ENCODE data around the gene ANO1. TPM values are rescaled to one million over a fixed set of nuclear protein-coding genes. Genes with fewer than 3 reads are reported as not detected.

The ANO1 gene
- polyA plus RNA-seq, 1 of the 3 experiments (the other 2 are of a cell fraction), result not detected

- Histone ChIP-seq H3K9me3 (no peaks in the 10 kb centered on the region), H3K79me2 (ENCODE audit: insufficient read depth) (no peaks in the 10 kb centered on the region), H3K9me2 (no peaks in the 10 kb centered on the region), H3K27ac (ENCODE audit: low read depth in 2 of 2, low read length in 1 of 2) (no peak overlapping the region), H4K20me1 (ENCODE audit: insufficient read depth) (no peaks in the 10 kb centered on the region), H3F3A (replicated peaks; ENCODE audit: insufficient read depth) (no peaks in the 10 kb centered on the region), H3K4me2 (no peak overlapping the region), H3K36me3 (replicated peaks in 1 of 2; ENCODE audit: control insufficient read depth in 1 of 2, insufficient read depth in 2 of 2, low read length in 1 of 2) (no peaks in the 10 kb centered on the region), H3K27me3 (ENCODE audit: insufficient read depth) (0 out of 2 replicates have a peak, but pooled peaks cover 13% of the 10 kb centered on the region), H3K4me1 (ENCODE audit: control insufficient read depth in 1 of 2, insufficient read depth in 2 of 2, low read depth in 1 of 2, low read length in 1 of 2) (peaks cover 0 to 9% of the 10 kb centered on the region in 2 experiments; a peak in 1 of 4 replicates), H3K4me3 (ENCODE audit: low read depth in 2 of 2, low read length in 1 of 2) (no peak overlapping the region), H2AFZ (ENCODE audit: low read depth) (no peak overlapping the region), H3K9ac (no peak overlapping the region)
- DNase-seq, result no peak
- ChIA-PET POLR2A (no interaction called here), CTCF (interaction anchor here (1.2 kb wide), 1 partner anchor 110 kb away, joined by 4 read pairs; no protein-coding TSS in a partner anchor)
- no peak for TF ChIP-seq RXRA (IDR thresholded peaks at IDR 0.05; ENCODE audit: borderline replicate concordance, low read depth)
- WGBS (ENCODE audit: low lambda C conversion rate), result 50% methylated on average over 14 of the region's 30 CpGs
These were observed 8.0 kb downstream of the ANO1 start for GRCh38 chr11:70085815-70086769.

- TF ChIP-seq, protein P1, sequence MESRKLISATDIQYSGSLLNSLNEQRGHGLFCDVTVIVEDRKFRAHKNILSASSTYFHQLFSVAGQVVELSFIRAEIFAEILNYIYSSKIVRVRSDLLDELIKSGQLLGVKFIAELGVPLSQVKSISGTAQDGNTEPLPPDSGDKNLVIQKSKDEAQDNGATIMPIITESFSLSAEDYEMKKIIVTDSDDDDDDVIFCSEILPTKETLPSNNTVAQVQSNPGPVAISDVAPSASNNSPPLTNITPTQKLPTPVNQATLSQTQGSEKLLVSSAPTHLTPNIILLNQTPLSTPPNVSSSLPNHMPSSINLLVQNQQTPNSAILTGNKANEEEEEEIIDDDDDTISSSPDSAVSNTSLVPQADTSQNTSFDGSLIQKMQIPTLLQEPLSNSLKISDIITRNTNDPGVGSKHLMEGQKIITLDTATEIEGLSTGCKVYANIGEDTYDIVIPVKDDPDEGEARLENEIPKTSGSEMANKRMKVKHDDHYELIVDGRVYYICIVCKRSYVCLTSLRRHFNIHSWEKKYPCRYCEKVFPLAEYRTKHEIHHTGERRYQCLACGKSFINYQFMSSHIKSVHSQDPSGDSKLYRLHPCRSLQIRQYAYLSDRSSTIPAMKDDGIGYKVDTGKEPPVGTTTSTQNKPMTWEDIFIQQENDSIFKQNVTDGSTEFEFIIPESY (IDR thresholded peaks at IDR 0.05; ENCODE audit: borderline replicate concordance, low read depth), result no peak
- POLR2A ChIA-PET, result no interaction called here
- Histone ChIP-seq H4K20me1 (ENCODE audit: insufficient read depth) (no peaks in the 10 kb centered on the region), H3K79me2 (ENCODE audit: insufficient read depth) (no peaks in the 10 kb centered on the region), H3F3A (replicated peaks; ENCODE audit: insufficient read depth) (no peaks in the 10 kb centered on the region), H3K4me3 (ENCODE audit: low read depth in 2 of 2, low read length in 1 of 2) (no peak overlapping the region), H3K9ac (no peak overlapping the region), H3K36me3 (replicated peaks in 1 of 2; ENCODE audit: control insufficient read depth in 1 of 2, insufficient read depth in 2 of 2, low read length in 1 of 2) (no peaks in the 10 kb centered on the region), H3K4me1 (ENCODE audit: control insufficient read depth in 1 of 2, insufficient read depth in 2 of 2, low read depth in 1 of 2, low read length in 1 of 2) (peaks cover 0 to 9% of the 10 kb centered on the region in 2 experiments; a peak in 1 of 4 replicates), H3K27ac (ENCODE audit: low read depth in 2 of 2, low read length in 1 of 2) (no peak overlapping the region), H2AFZ (ENCODE audit: low read depth) (no peak overlapping the region), H3K4me2 (no peak overlapping the region), H3K9me2 (no peaks in the 10 kb centered on the region), H3K9me3 (no peaks in the 10 kb centered on the region), H3K27me3 (ENCODE audit: insufficient read depth) (0 out of 2 replicates have a peak, but pooled peaks cover 13% of the 10 kb centered on the region)
- CTCF ChIA-PET, result interaction anchor here (1.2 kb wide), 1 partner anchor 108 kb away, joined by 4 read pairs; no protein-coding TSS in a partner anchor
- 58% methylated on average over 9 of the region's 32 CpGs for WGBS (ENCODE audit: low lambda C conversion rate)
- DNase-seq, result peak; percentile 51
These were observed 9.5 kb downstream of the ANO1 start for GRCh38 chr11:70087446-70088167.

- H3K9me2 ChIP-seq, result no peaks in the 10 kb centered on the region
- ChIA-PET CTCF (interaction anchor here (1.0 kb wide), 1 partner anchor 9 kb away, joined by 4 read pairs; no protein-coding TSS in a partner anchor), POLR2A (no interaction called here)
- H3K4me2 ChIP-seq, result no peak overlapping the region
- no peak for DNase-seq
- no peaks in the 10 kb centered on the region for H4K20me1 ChIP-seq (ENCODE audit: insufficient read depth)
- H3K9me3 ChIP-seq, result no peaks in the 10 kb centered on the region
- H3K79me2 ChIP-seq (ENCODE audit: insufficient read depth), result no peaks in the 10 kb centered on the region
- H3K9ac ChIP-seq, result no peak overlapping the region
- peaks cover 0 to 9% of the 10 kb centered on the region in 2 experiments; a peak in 1 of 4 replicates for H3K4me1 ChIP-seq (ENCODE audit: control insufficient read depth in 1 of 2, insufficient read depth in 2 of 2, low read depth in 1 of 2, low read length in 1 of 2)
- WGBS (ENCODE audit: low lambda C conversion rate), result 50% methylated on average over 15 of the region's 16 CpGs
- H3K27me3 ChIP-seq (ENCODE audit: insufficient read depth), result 0 out of 2 replicates have a peak, but pooled peaks cover 13% of the 10 kb centered on the region
- TF ChIP-seq POLR2AphosphoS5 (IDR thresholded peaks at IDR 0.05; ENCODE audit: low read depth, low read length) (no peak), TEAD4 (IDR thresholded peaks at IDR 0.05; ENCODE audit: borderline replicate concordance, insufficient read depth) (no peak)
- H3F3A ChIP-seq (replicated peaks; ENCODE audit: insufficient read depth), result no peaks in the 10 kb centered on the region
- H3K27ac ChIP-seq (ENCODE audit: low read depth in 2 of 2, low read length in 1 of 2), result no peak overlapping the region
- no peak overlapping the region for H2AFZ ChIP-seq (ENCODE audit: low read depth)
- no peak overlapping the region for H3K4me3 ChIP-seq (ENCODE audit: low read depth in 2 of 2, low read length in 1 of 2)
- H3K36me3 ChIP-seq (replicated peaks in 1 of 2; ENCODE audit: control insufficient read depth in 1 of 2, insufficient read depth in 2 of 2, low read length in 1 of 2), result no peaks in the 10 kb centered on the region
These were observed 10.7 kb downstream of the ANO1 start for GRCh38 chr11:70088735-70089250.
